Ovary (tissue), 9 donors: ENCODE measurements around the gene ARAP1. TPM values are rescaled to one million over a fixed set of nuclear protein-coding genes. Genes with fewer than 3 reads are reported as not detected.

ENCODE experiments used
- DNase-seq, 5 donors: peaks; one replicate each; pipeline ENCODE4 v3.0.0-alpha.2; 2019 to 2020
- H3K27ac ChIP-seq, 2 donors: fragments of 200-600 bp; one replicate each; pipeline versions ENCODE4 v1.5.1 to v1.8.0; 2019 to 2022
- H3K27me3 ChIP-seq: fragments of 200-600 bp; one replicate; pipeline ENCODE4 v1.8.0; 2022
- H3K36me3 ChIP-seq: fragments of 200-600 bp; sonication (generic); one replicate; pipeline ENCODE4 v1.5.1; 2019
- H3K4me1 ChIP-seq: one replicate; pipeline ENCODE4 v1.8.1; 2013; ENCODE audit warnings: mild to moderate bottlenecking, moderate library complexity; ENCODE audit not compliant: insufficient read depth
- H3K4me3 ChIP-seq: fragments of 200-600 bp; sonication (generic); one replicate; pipeline ENCODE4 v1.5.1; 2017
- H3K9me3 ChIP-seq, 2 donors: fragments of 200-600 bp in 1 of 2; sonication (generic) in 1 of 2; one replicate each; pipeline versions ENCODE4 v1.5.1 to v1.8.1; 2013 to 2019; ENCODE audit warnings: mild to moderate bottlenecking in 1 of 2, moderate library complexity in 1 of 2
- EP300 ChIP-seq: sonication (generic); formaldehyde crosslinking; IDR thresholded peaks from one replicate; pipeline ENCODE4 v1.6.1; 2017; ENCODE audit warnings: antibody characterized with exemption
- POLR2A ChIP-seq: fragments of 450-650 bp; IDR thresholded peaks from one replicate; pipeline ENCODE4 v1.6.1; 2017; ENCODE audit warnings: antibody characterized with exemption, mild to moderate bottlenecking, moderate library complexity
- WGBS, 3 donors: extraction: QIAGEN DNeasy Blood & Tissue Kit in 1 of 3; methylation state at CpG; one replicate each; pipeline versions ENCODE4 v1.1.5 to v1.1.7; 2013 to 2017; 5-methylcytosine and 5-hydroxymethylcytosine counted together
- intact Hi-C, 4 donors: fragments of 100-400 bp; cut with DNase I; formaldehyde crosslinking; loops; one replicate each; pipeline versions ENCODE4 v1.11.0 to v1.15.1; 2022 to 2023
- polyA plus RNA-seq, 2 donors: library from polyadenylated mRNA; stranded (reverse); fragments of 200-250 nt in 1 of 2; fragments of 350-450 nt in 1 of 2; fragmentation: Illumina TruSeq in 1 of 2; extraction: RNeasy Lipid Tissue Mini Kit (QIAGEN cat#74804) in 1 of 2; gene quantifications; one replicate each; pipeline ENCODE4 v1.2.3, GENCODE V29; 2013 to 2014
- total RNA-seq, 7 donors: library from RNA; depleted of rRNA in 2 of 7; stranded (reverse); fragments of >200 nt in 2 of 7; fragmentation: NEBNext Ultra II Directional in 3 of 7; extraction: Animal tissue kit (Norgen Biotek cat#: 25700) in 3 of 7; gene quantifications; one replicate each; pipeline versions ENCODE4 v1.1.0 to v1.2.4, GENCODE V29; 2016 to 2023
- TF ChIP-seq, protein P1 (sequence below), 3 donors: fragments of 450-650 bp in 2 of 3; fragments of 200-600 bp in 1 of 3; IDR thresholded peaks; one replicate each; pipeline versions ENCODE4 v1.5.1 to v1.8.0; 2016 to 2022; ENCODE audit warnings: antibody characterized with exemption in 3 of 3, mild to moderate bottlenecking in 1 of 3
- donor health status: DM: no; HTN: no; CAD: no; lungs with moderate emphysema.
- donor health status: DM: no; HTN: no; CAD: no.
- donor health status: Bipolar disorder and iron deficiency.
- donor health status: DM: yes; HTN: yes; CAD: no.
- donor health status: DM: no; HTN: no; CAD: no.
- donor health status: DM: yes; HTN: yes; CAD: no.

Gene ARAP1
- total and polyA plus RNA-seq, 9 donors = 39.0 to 162 (median 79.0) TPM

- Histone ChIP-seq H3K27ac (no peak overlapping the region), H3K9me3 (no peaks in the 10 kb centered on the region), H3K36me3 (no peaks in the 10 kb centered on the region), H3K4me3 (no peak overlapping the region), H3K4me1 (no peaks in the 10 kb centered on the region), H3K27me3 (no peaks in the 10 kb centered on the region)
- WGBS, 3 donors = 91 to 94% (median 92%) methylated on average over 5 of the region's 5 CpGs
- DNase-seq = no peak
- TF ChIP-seq, protein P1, sequence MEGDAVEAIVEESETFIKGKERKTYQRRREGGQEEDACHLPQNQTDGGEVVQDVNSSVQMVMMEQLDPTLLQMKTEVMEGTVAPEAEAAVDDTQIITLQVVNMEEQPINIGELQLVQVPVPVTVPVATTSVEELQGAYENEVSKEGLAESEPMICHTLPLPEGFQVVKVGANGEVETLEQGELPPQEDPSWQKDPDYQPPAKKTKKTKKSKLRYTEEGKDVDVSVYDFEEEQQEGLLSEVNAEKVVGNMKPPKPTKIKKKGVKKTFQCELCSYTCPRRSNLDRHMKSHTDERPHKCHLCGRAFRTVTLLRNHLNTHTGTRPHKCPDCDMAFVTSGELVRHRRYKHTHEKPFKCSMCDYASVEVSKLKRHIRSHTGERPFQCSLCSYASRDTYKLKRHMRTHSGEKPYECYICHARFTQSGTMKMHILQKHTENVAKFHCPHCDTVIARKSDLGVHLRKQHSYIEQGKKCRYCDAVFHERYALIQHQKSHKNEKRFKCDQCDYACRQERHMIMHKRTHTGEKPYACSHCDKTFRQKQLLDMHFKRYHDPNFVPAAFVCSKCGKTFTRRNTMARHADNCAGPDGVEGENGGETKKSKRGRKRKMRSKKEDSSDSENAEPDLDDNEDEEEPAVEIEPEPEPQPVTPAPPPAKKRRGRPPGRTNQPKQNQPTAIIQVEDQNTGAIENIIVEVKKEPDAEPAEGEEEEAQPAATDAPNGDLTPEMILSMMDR (IDR thresholded peaks at IDR 0.05) = no peak
- TF ChIP-seq EP300 = no peak
- TF ChIP-seq POLR2A = no peak
- intact Hi-C loops = no loop called here
Measured at GRCh38 chr11:72730243-72730642, 22.0 kb downstream of the ARAP1 start.

GRCh38 chr11:72727521-72727920 is 24.7 kb downstream of the ARAP1 start:
- H3K27ac ChIP-seq = no peak overlapping the region
- intact Hi-C loops = loop anchor here in 3 of 4 donors (5.0 to 10.0 kb wide), 6 partner anchors 65 to 517 kb away; partner anchors contain the start of gene STARD10 (in 1 of the 3)

GRCh38 chr11:72726266-72727220 is 25.7 kb downstream of the ARAP1 start:
- Histone ChIP-seq H3K4me3 (no peak overlapping the region), H3K4me1 (peaks cover 3% of the 10 kb centered on the region), H3K9me3 (no peaks in the 10 kb centered on the region), H3K36me3 (no peaks in the 10 kb centered on the region), H3K27me3 (no peaks in the 10 kb centered on the region), H3K27ac (no peak overlapping the region)
- intact Hi-C loops = loop anchor here in 3 of 4 donors (5.0 to 10.0 kb wide), 6 partner anchors 66 to 518 kb away; partner anchors contain the start of gene STARD10 (in 1 of the 3)
- TF ChIP-seq EP300 = no peak
- TF ChIP-seq POLR2A = no peak
- TF ChIP-seq, protein P1 (IDR thresholded peaks at IDR 0.05) = no peak
- no peak for DNase-seq
- WGBS, 3 donors = 91 to 95% (median 92%) methylated on average over 37 to 40 of the region's 40 CpGs

More at GRCh38 chr11:72727521-72727920, 24.7 kb downstream of the ARAP1 start:
- Histone ChIP-seq H3K4me1 (peaks cover 2% of the 10 kb centered on the region), H3K9me3 (no peaks in the 10 kb centered on the region), H3K36me3 (no peaks in the 10 kb centered on the region), H3K27me3 (no peaks in the 10 kb centered on the region), H3K4me3 (no peak overlapping the region)
- no peak for TF ChIP-seq EP300
- TF ChIP-seq POLR2A = no peak
- TF ChIP-seq, protein P1 (IDR thresholded peaks at IDR 0.05) = no peak
- DNase-seq = no peak
- 64 to 70% (median 66%) methylated on average over 4 of the region's 4 CpGs for WGBS, 3 donors

DNA sequence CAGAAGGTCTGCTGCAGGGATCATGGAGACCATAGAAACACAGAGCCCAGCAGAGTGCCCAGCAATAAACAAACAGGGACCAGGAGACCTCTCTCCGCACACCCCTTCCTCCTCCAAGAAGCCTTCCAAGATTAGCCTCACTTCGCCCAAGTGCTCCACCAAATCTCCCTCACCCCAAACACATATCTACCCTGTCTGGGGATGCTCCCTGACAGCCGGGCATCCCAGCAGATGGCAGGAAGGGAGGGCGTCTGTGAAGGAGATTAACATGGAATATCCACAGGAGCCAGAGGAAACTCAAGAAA is 26.5 kb downstream of the ARAP1 start:
- intact Hi-C loops = loop anchor here in 3 of 4 donors (5.0 to 10.0 kb wide), 6 partner anchors 67 to 519 kb away; partner anchors contain the start of gene STARD10 (in 1 of the 3)
- Histone ChIP-seq H3K27me3 (no peaks in the 10 kb centered on the region), H3K36me3 (no peaks in the 10 kb centered on the region), H3K27ac (no peak overlapping the region), H3K9me3 (no peaks in the 10 kb centered on the region), H3K4me1 (peaks cover 8% of the 10 kb centered on the region), H3K4me3 (no peak overlapping the region)
- 78 to 83% (median 80%) methylated on average over 4 of the region's 4 CpGs for WGBS, 3 donors
- DNase-seq = no peak
- TF ChIP-seq, protein P1 (IDR thresholded peaks at IDR 0.05) = no peak
- TF ChIP-seq EP300 = no peak
- no peak for TF ChIP-seq POLR2A
